HG02798 (cell line): ENCODE measurements around the gene TMEM123.
A peak's percentile ranks its signal among the peaks of the same experiment; 100 is the strongest.

Experiments used
- ATAC-seq: cut with Tn5 transposase; IDR thresholded peaks from one replicate; pipeline ENCODE4 v1.9.1; 2021; ENCODE audit warnings: mild to moderate bottlenecking; ENCODE audit not compliant: unreplicated experiment, poor library complexity

The TMEM123 gene, protein sequence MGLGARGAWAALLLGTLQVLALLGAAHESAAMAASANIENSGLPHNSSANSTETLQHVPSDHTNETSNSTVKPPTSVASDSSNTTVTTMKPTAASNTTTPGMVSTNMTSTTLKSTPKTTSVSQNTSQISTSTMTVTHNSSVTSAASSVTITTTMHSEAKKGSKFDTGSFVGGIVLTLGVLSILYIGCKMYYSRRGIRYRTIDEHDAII

DNA sequence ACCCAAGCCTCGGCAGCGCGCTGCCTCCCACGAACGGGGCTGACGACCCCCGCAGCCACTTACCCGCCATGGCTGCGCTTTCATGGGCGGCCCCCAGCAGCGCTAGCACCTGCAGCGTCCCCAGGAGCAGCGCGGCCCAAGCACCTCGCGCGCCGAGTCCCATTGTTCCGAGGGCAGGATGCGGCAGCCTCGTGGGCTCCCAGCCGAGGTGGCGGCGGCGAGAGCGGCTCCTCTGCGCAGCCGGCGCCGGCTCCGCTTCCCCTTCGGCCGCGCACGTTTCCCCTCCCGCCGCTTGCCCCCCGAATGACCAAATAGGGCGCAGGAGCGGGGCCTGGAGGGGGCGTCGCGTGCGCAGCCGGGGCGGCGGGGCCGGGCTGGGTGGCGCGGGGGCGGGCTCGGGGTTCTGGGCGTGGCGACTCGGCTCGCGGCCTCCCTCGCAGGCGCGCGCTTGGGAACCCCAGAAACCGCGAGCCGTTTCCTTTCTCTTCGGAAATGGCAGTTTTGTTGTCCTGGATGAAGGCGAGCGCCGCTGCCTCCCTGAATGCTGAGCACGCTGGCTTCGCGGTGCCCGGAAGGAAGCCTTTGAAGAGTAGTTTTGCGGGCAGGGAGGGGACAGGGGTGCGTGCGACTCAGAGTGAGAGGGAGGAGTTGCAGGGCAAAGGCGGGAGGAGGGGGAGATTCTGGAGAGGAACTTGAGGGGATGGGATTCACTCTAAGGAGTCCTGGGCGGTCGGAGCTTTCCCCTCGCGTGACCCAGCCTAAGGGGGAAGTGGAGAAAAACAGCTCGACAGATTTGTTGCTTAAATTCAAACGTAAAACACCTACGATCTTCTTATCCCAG, at the start of gene TMEM123:
Gene TMEM123 (minus strand): TSS at position 305 of the 841 bp plus-strand sequence. CDS start 142 bp downstream, at position 163.
- ATAC-seq, result peak; percentile 72

DNA sequence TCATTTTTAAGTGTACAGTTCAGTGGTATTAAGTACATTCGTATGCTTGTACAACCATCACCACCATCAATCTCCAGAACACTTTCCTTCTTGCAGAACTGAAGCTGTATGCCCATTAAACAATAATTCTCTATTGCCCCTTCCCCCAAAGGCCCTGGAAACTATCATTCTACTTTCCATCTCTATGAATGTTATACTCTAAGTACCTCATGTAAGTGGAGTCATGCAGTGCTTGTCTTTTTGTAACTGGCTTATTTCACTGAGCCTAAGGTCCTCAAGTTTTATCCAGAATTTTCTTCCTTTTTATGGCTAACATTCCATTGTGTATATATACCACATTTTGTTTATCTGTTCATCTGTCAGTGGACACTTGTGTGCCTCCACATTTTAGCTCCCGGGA, 48.3 kb upstream of the TMEM123 start:
- no peak for ATAC-seq

DNA sequence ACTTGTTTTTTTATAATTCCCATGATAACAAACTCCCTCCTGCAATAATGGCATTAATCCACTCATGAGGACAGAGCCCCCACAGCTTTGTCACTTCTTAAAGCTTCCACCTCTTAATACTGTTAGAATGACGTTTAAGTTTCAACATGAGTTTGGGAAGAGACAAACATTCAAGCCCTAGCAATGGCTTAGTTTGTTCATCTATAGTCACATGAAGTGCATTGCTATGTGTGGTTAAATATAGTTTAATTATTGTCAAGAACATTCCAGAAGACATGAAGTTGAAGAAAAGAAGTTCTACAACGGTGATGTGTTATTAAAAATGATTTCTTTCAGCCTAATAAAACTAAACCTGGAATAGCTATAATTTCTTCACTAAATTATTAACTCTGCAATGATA, 47.4 kb upstream of the TMEM123 start:
- no peak for ATAC-seq

DNA sequence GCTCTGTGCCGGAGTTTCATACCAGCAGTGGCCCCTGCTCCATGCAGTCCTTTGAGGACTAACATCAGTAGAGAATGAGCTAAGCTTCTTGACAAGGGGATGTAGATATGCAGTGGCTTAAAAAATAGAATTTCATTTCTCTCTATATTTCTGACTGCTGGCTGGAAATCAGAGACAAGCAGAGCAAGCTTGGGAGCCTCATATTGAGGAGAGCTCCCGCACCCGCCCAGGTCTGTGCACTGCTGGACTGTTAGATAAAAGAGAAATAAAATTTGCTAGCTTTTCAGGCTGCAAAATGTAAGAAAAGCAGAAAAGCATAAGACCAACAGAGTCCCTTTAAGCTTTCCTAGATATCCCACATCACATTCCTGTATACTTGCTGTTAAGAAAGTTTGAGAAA, 46.6 kb upstream of the TMEM123 start:
- ATAC-seq, result no peak

DNA sequence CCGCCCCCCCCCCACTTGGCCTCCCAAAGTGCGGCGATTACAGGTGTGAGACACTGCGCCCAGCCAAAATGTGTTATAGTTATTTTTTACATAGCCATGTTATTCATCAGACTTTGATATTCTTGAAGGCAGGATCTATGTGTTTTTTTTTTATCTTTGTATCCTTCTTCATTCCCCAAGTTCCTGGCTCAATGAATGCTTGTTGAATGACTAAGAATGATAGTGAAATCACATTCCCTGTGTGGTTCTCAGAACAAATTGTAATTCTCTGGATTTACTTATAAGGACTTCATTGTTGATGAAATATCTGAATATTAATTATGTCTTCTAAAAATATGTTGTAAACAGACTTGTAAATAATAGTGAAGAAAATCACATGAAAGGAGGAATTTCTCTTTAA, 44.5 kb upstream of the TMEM123 start:
- ATAC-seq, result no peak

DNA sequence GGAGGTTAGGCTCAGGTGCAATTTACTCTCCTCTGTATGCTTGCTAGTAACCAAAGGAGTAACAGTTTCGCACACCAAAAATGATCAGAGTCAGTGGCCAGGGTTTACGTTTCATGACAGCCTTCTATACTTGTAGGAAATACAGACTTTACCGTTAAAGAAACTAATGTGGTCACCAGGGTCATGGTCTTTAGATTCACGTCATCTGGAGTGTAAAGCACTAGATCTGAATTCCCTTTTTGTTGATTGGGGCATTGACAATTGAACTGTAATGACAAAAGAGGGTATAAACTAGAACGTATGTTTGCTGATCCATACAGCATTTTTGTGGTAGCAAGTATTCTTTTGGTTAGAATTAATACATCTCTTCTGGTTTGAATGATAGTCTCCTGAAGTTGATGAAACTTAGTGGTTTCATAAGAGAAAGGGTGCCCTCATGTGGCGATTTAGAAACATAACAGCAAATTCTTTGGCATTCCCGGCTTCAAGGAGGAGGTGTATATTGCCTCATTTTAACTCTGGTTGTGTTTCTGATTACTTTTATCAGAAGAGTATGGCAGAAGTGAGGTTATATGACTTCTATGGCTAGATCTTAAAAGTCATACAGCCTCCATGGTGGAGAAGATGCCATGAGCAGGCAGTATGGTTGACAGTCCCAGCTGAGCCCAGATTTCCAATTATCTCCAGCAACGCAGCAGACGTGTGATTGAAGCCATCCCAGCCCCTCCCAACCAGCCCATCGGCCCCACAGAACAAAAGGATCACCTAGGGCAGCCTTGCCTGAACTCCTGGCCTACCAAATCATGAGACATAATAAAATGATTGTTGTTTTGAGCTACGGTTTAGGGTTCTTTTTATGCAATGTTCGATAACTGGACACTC, 42.8 kb upstream of the TMEM123 start:
- ATAC-seq, result peak; percentile 84

DNA sequence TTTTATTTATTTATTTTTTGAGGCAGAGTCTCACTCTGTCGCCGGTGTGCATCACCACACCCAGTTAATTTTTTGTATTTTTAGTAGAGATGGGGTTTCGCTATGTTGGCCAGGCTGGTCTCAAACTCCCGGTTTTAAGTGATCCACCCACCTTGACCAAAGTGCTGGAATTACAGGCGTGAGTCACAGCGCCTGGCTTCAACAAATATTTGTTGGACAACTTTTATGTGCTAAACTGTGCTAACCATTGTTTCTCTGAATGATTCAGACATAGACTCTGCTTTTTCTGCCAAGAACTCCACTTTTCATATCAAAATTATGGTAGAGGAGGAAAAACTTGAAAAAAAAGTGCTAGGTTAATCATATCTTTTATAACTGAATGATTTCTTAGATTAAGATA, 41.7 kb upstream of the TMEM123 start:
- no peak for ATAC-seq

DNA sequence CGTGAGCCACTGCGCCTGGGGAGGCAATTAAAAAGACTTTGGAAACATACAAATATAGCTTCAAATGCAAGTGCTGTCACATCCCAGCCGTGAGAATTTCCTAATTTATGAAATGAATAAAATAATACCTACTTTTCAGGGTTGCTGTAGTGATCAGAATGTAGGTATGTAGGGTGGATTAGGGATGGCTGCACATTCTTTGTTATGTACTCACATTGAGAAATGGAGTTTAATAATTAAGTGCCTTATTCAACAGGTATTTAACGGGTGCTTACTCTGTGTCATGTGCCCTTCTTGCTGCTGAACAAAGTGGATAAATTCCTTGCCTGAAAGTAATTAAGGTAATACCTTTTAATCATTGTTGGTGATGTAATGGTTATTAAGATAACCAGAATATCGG, 41.0 kb upstream of the TMEM123 start:
- no peak for ATAC-seq

DNA sequence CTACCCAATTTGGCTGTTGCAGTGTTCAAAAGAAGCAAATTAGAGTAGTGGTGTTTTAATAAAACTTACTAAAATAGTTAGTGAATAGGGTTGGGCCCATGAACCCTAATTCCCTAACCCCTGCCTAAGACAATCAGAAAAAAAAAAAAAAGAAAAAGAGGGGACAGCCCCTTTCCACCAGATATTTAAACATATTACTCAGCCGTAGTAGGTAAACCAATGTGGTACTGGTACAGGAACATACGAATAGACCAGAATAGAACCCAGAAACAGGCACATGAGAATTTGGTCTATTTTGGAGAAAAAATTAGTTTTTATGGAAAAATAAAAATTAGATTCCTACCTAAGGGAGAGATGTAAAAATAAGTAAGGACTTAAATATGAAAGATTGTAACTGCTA, 39.4 kb upstream of the TMEM123 start:
- no peak for ATAC-seq

DNA sequence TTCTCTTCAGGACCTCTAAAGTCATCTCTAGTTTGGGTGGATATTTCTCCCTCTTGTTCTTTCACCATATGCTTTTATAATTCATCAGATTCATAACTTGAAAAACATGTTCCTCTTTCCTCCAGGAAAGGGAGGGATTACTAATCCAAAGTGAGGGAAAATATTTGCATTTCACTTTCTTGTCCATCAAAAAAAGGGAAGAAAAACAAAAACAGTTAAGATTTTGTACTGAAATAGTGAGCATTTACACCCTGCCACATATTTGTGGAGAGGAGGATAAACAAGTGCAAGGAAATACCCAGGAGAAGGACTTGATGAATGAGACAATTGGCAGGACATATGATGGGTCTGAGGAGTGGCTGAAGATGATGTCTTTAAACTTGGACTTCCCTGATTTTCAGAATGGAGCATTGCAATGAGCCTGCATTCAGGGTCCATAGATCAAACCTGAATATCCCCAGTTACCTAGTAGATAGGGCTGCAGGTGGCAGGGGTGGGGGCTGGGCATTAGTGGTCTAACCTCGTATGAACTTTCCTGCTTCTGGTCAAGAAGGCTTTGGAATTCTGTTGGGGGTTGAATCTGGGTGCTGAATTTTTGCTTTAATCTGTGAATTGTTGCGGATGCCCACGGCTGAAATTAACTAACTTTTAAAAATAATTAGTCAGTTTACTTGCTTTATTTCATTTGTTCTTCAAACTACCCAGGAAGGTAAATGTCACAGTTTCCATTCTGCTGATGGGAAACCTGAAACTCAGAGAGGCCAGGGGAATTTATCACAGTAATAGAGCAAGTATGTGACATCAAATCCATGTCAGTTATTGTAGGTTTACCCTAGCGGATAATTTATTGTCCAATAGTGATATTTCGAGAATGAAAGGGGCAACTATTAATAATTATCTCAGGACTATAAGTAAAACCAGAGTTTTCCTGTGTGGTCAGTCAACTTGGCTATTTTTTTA, 36.9 kb upstream of the TMEM123 start:
- ATAC-seq, result no peak

DNA sequence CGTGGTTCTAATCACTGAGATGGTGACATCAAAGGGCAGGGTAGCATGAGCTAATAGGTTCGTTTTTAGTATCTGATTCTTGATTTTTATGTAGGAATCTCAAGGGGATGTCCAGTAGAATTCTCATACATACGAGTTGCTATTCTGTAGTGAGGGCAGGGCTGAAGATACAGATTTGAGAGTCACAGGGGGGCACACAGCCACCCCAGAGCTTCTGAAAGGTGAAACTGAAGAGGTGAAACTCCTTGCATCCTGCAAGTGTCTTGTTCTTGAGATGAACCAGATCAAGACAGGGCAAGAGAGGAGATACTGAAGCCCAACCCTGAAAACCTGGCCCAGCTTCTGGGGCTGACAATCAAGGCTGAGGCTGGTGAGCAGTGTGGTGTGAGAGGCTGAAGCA, 35.6 kb upstream of the TMEM123 start:
- ATAC-seq, result peak; percentile 83

DNA sequence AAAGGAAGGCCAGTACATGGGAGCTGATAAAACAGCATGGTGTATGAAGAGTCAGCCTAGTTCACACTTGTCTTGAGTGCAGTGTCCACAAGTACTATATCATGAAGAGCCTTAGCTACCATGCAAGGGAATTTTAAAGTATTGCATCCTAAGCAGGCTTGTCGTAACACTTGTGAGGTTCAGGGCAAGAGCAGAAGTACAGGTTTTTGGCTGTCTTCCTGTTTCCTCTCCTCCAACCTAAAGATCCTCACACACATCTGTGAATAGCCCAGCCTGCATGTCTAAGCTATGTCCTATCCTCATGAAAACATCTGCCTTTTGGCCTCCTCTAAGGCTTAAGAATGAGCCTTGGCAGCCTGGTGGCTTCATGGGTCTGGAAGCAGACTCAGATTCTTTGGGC, 34.6 kb upstream of the TMEM123 start:
- no peak for ATAC-seq

DNA sequence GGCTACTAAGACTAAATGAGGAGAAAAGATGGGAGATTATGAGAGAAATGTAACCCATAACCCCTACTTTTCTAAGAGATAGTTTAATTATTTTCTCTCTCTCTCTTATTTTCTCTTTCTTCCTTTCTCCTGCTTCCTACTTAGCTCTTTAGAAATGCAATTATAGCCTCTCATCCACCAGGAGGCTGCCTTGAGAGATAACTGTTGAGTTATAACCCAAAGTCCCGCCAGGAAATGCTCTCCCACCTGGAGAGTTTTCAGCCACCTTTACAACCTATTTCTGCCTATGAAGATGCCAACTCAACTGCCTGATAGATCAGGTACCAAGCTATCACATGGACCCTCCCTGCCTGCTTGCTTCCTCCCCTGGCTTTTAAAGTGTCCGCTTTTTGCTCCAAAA, 34.0 kb upstream of the TMEM123 start:
- ATAC-seq, result no peak

DNA sequence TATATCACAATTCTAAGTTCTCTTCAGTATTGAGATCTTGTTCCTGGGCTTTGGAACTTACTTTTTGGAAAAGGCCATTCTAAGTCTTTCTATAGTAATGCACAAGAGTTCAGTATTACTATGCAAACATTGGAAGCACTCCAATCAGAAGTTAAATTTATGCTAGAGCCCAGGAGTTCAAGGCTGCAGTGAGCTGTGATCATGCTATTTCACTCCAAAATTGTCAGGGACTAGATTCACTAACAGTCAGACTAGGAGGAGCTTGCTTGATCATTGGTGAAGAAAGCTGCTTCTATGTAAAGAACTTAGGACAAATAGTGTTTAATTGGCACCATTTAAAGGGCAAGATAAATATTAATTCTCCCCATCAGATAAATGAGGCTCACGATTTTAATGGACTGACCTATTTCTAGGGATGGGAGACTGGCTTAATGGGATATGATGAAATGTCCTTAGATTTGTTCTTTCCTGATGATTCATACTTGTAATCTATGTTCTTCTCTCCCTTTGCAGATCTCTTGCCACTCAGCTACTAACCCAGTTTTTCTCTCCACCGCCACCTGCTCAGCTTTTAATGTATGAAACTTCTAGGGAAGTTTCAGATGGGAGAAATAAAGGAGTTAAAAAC, 32.6 kb upstream of the TMEM123 start:
- ATAC-seq, result no peak

DNA sequence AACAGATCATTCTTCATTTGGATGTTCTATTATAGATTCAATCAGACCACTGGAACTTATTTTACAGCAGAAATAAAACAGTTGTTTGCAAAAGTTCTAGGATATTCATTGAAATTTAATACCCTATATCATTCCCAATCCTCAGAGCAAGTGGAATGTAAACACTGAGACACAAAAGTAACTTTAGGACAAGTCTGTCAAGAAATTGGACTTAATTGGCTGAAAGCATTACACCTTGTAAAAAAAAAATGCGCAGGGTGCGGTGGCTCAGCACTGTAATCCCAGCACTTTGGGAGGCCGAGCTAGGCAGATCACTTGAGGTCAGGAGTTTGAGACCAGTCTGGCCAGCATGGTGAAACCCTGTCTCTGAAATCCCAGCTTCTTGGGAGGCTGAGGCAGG, 29.9 kb upstream of the TMEM123 start:
- no peak for ATAC-seq

DNA sequence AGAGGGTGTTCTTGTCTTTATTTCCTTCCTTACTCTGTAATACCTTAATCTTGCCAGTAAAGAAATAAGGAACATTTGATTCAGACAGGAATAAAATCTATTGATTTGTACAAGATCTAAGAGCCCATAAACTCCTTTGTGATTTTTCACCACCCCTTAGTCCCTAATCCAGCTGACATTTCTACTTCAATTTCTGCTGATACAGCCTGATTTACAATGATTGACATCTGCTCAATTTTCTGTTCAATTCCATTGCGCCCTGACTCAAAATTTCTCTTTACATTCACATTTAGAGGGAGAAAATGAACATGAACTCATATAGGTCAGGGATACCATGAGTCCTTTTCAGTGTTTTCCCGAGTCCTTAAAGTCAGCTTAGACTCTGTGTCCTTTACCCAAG, 27.2 kb upstream of the TMEM123 start:
- ATAC-seq, result no peak

DNA sequence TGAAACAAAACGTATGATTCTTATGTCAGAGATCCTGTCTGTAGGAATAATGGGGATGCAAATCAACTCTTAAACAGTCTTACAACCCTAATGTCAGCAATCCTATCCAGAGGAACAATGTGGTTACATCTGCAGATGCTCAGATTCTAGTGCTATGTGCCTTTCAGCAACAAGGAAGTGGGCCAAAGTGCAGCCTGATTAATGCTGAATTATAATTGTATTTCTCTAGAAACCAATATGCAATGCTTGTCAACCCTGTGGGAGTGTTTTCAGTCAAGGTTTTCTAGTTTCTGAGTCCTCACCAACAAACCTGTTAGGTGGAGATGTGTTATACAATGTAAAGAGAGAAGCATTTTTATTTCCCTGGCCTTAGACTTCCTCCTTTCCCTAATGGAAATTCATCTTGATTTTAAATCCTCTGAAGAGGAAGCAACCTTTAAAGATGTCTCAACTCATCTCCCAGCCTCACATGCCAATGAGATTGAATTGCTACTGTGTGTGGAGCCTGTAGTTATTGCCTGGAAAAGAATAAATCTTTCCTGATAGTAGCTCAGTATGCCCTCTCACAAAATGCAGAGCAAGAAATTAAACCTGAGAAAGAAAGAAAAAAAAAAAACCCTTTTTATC, 26.2 kb upstream of the TMEM123 start:
- ATAC-seq, result no peak

DNA sequence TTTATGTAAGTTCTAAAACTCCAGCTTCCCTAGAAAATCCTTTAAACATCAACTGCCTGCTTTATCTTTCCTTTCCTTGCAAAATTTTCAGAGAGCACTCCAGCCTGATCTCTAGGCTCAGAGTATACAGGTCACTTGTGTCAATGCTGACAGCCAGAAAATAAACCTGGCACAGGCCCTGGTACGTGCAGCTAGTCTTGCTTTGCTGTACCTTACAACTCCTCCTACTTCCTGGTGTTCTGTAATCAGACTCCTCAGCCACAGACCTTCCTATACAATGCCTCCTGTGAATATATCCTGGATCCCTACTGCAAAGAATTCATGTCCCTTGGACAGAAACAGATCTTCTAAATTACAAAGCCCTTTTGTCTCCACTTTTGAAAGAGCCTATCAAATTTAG, 24.2 kb upstream of the TMEM123 start:
- ATAC-seq, result peak; percentile 22

DNA sequence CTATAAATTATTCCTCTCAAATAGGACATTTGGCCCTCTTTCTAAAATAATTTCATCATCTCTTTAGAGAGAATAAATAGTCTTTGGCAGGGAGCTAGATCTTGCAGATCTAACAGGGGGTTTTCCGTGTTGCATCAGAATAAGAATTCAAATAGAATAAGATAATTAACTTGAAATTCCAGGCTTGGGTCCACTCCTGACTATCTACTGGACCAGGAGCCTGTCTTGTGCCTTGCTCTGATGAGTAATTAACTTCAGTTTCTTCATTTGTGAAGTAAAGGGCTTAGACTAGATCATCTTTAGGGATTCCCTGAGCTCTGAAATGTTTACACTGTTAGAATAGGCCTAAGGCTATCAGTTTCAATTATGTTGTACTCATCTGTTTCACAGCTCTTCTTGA, 23.5 kb upstream of the TMEM123 start:
- no peak for ATAC-seq
